HepG2 (cell line): Measurements from ENCODE around the gene KIFC1. TPM values are rescaled to one million over a fixed set of nuclear protein-coding genes. Genes with fewer than 3 reads are reported as not detected.

Experiments
- ARID4A ChIP-seq: sonication (generic); formaldehyde crosslinking; IDR thresholded peaks from 2 replicates; pipeline ENCODE4 v1.5.0; 2020; ENCODE audit warnings: mild to moderate bottlenecking, missing genetic modification reagents, borderline replicate concordance
- CAMTA2 ChIP-seq: sonication (generic); formaldehyde crosslinking; IDR thresholded peaks from 2 replicates; pipeline ENCODE4 v1.4.0; 2020; ENCODE audit warnings: mild to moderate bottlenecking, missing genetic modification reagents, borderline replicate concordance
- HOXA3 ChIP-seq: sonication (generic); formaldehyde crosslinking; IDR thresholded peaks from 2 replicates; pipeline ENCODE4 v1.5.0; 2020; ENCODE audit warnings: missing genetic modification reagents
- MYNN ChIP-seq: sonication (generic); formaldehyde crosslinking; IDR thresholded peaks from 2 replicates; pipeline ENCODE4 v1.4.0; 2020; ENCODE audit warnings: mild to moderate bottlenecking, low read depth, missing genetic modification reagents
- PCBP1 ChIP-seq: fragments of 200-400 bp; formaldehyde crosslinking; IDR thresholded peaks from 2 replicates; pipeline ENCODE4 v1.6.1; 2017; ENCODE audit warnings: mild to moderate bottlenecking, low read depth, low read length, borderline replicate concordance
- PHF21A ChIP-seq: sonication (generic); formaldehyde crosslinking; IDR thresholded peaks from 2 replicates; pipeline ENCODE4 v1.5.0; 2020; ENCODE audit warnings: mild to moderate bottlenecking, missing genetic modification reagents
- PLRG1 ChIP-seq: fragments of 450-650 bp; conservative IDR thresholded peaks from 2 replicates; pipeline ENCODE4 v1.6.1; 2016
- TBL1XR1 ChIP-seq: fragments of 150-350 bp; IDR thresholded peaks from 2 replicates; pipeline ENCODE4 v1.6.1; 2014; ENCODE audit warnings: borderline replicate concordance, low read length; ENCODE audit not compliant: partially characterized antibody
- WIZ ChIP-seq: sonication (generic); formaldehyde crosslinking; IDR thresholded peaks from 2 replicates; pipeline ENCODE4 v1.5.1; 2020; ENCODE audit warnings: mild to moderate bottlenecking, missing genetic modification reagents
- ZBTB21 ChIP-seq: sonication (generic); formaldehyde crosslinking; IDR thresholded peaks from 2 replicates; pipeline ENCODE4 v1.4.0; 2020; ENCODE audit warnings: missing genetic modification reagents
- ZFP90 ChIP-seq: sonication (generic); formaldehyde crosslinking; IDR thresholded peaks from 2 replicates; pipeline ENCODE4 v1.8.0; 2022; ENCODE audit warnings: missing genetic modification reagents, mild to moderate bottlenecking, inconsistent platforms, borderline replicate concordance
- ZNF205 ChIP-seq: IDR thresholded peaks from 2 replicates; pipeline ENCODE4 v1.6.1; 2018; ENCODE audit warnings: missing biosample characterization, missing genetic modification reagents
- ZNF317 ChIP-seq: sonication (generic); formaldehyde crosslinking; IDR thresholded peaks from 2 replicates; pipeline ENCODE4 v1.5.0; 2020; ENCODE audit warnings: mild to moderate bottlenecking, missing genetic modification reagents
- ZNF441 ChIP-seq: sonication (generic); formaldehyde crosslinking; IDR thresholded peaks from 2 replicates; pipeline ENCODE4 v1.7.0; 2021; ENCODE audit warnings: missing genetic modification reagents, borderline replicate concordance
- ZNF644 ChIP-seq: IDR thresholded peaks from 2 replicates; pipeline ENCODE4 v1.6.1; 2016; ENCODE audit warnings: low read depth
- ZNF660 ChIP-seq: sonication (generic); formaldehyde crosslinking; IDR thresholded peaks from 2 replicates; pipeline ENCODE4 v1.5.1; 2020; ENCODE audit warnings: mild to moderate bottlenecking, low read depth, missing genetic modification reagents, borderline replicate concordance
- ZNF672 ChIP-seq: sonication (generic); formaldehyde crosslinking; IDR thresholded peaks from 2 replicates; pipeline ENCODE4 v1.8.1; 2022; ENCODE audit warnings: missing genetic modification reagents
- ZNF724P ChIP-seq: sonication (generic); formaldehyde crosslinking; IDR thresholded peaks from 2 replicates; pipeline ENCODE4 v1.8.0; 2022; ENCODE audit warnings: missing genetic modification reagents, borderline replicate concordance
- ZNF883 ChIP-seq: sonication (generic); formaldehyde crosslinking; IDR thresholded peaks from 2 replicates; pipeline ENCODE4 v1.5.1; 2020; ENCODE audit warnings: mild to moderate bottlenecking, missing genetic modification reagents; ENCODE audit errors: not compliant biosample characterization
- polyA plus RNA-seq, 8 experiments: library from polyadenylated mRNA; depleted of rRNA in 3 of 8; stranded (reverse) in 7 of 8; unstranded in 1 of 8; fragments of >200 nt; fragmentation: Illumina TruSeq in 4 of 8; extraction: Trizol in 4 of 8; gene quantifications; 2 replicates each; pipeline versions ENCODE4 v1.2.1 to v1.2.3, GENCODE V29; 2011 to 2016; ENCODE audit warnings: low read depth in 4 of 8, missing spikeins in 1 of 8, mixed read lengths in 1 of 8; ENCODE audit not compliant: insufficient read depth in 1 of 8
- total RNA-seq, 5 experiments: library from RNA; depleted of rRNA; stranded (reverse); fragments of >200 nt; fragmentation: Illumina TruSeq; extraction: Trizol; gene quantifications; 2 replicates each; pipeline ENCODE4 v1.2.3, GENCODE V29; 2016; ENCODE audit warnings: low read depth in 1 of 5
- TF ChIP-seq, protein P1 (sequence below): IDR thresholded peaks from 2 replicates; pipeline ENCODE4 v1.6.1; 2016; ENCODE audit warnings: missing compliant biosample characterization, missing genetic modification reagents, borderline replicate concordance
- TF ChIP-seq, protein P2 (sequence below): sonication (generic); formaldehyde crosslinking; IDR thresholded peaks from 2 replicates; pipeline ENCODE4 v1.8.0; 2022; ENCODE audit warnings: missing genetic modification reagents, mild to moderate bottlenecking, moderate library complexity, borderline replicate concordance

The KIFC1 gene
- total and polyA plus RNA-seq, 2 of the 13 experiments (the other 11 are each of a cell fraction or from before 2014, with no cell fraction given), result 25.0 to 45.5 TPM

DNA sequence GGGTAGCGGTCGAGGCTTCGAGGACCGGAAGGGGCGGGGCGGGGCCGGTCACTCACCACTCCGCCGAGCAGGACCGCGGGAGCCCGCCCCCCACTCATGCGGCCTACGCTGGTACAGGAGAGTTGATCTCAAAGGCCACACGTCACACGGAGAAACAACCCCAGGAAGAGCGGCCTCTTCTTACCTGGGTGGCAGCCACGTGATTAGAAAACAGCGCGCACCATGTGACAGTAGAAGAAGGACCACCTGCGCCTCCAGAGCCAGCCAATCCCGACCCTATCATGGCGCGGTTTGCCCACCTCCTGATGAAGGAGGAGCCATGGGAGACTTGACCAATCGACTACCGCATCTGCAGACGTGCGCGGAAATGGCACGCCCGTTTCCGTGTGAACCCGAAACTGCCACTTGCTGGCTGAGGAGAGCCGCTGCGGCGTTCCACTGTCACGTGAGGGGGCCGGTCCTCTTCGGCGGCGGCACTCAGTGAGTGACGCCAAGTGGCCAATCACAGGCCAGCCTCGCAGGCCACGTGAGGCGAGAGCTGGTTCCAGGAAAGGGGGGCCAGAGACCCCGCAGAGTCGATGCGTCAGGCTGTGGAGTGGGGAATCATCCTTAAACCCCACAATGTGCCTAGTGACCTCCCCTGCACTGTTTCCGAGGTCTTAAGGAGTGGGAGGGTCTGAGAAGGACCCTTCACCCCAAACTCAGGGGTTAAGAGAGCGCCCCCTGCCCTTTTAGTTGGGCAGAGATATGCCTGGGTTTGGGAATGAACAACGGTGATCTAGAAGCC, 26.5 kb downstream of the KIFC1 start, which contains the start of gene CUTA (continued):
- TF ChIP-seq ARID4A (peak; percentile 97; the same call in 1 of the 2 replicates), ZFP90 (peak; percentile 78; the same call in 1 of the 2 replicates), ZNF644 (CRISPR knock-in tag) (peak; percentile 6; the same call in 1 of the 2 replicates), ZNF724P (CRISPR knock-in tag) (peak; percentile 70; the same call in 1 of the 2 replicates), CAMTA2 (0 out of 2 replicates have a peak, but pooled peaks have one; percentile 2), ZNF441 (peak; percentile 67; the same call in 1 of the 2 replicates), ZNF660 (CRISPR knock-in tag) (peak; percentile 24; the same call in 1 of the 2 replicates), ZNF672 (no peak), HOXA3 (CRISPR knock-in tag) (peak; percentile 95), ZNF317 (peak; percentile 72; the same call in 1 of the 2 replicates), ZNF205 (CRISPR knock-in tag) (peak; percentile 10), MYNN (CRISPR knock-in tag) (no peak), TBL1XR1 (no peak), WIZ (CRISPR knock-in tag) (no peak), ZNF883 (CRISPR knock-in tag) (peak; percentile 96), ZBTB21 (CRISPR knock-in tag) (peak; percentile 61; the same call in 1 of the 2 replicates), PCBP1 (peak; percentile 70; the same call in 1 of the 2 replicates), PLRG1 (no peak), PHF21A (CRISPR knock-in tag) (peak; percentile 93)
- TF ChIP-seq, protein P1, sequence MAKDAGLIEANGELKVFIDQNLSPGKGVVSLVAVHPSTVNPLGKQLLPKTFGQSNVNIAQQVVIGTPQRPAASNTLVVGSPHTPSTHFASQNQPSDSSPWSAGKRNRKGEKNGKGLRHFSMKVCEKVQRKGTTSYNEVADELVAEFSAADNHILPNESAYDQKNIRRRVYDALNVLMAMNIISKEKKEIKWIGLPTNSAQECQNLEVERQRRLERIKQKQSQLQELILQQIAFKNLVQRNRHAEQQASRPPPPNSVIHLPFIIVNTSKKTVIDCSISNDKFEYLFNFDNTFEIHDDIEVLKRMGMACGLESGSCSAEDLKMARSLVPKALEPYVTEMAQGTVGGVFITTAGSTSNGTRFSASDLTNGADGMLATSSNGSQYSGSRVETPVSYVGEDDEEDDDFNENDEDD (CRISPR knock-in tag), result peak; percentile 93; the same call in 1 of the 2 replicates
- TF ChIP-seq, protein P2, sequence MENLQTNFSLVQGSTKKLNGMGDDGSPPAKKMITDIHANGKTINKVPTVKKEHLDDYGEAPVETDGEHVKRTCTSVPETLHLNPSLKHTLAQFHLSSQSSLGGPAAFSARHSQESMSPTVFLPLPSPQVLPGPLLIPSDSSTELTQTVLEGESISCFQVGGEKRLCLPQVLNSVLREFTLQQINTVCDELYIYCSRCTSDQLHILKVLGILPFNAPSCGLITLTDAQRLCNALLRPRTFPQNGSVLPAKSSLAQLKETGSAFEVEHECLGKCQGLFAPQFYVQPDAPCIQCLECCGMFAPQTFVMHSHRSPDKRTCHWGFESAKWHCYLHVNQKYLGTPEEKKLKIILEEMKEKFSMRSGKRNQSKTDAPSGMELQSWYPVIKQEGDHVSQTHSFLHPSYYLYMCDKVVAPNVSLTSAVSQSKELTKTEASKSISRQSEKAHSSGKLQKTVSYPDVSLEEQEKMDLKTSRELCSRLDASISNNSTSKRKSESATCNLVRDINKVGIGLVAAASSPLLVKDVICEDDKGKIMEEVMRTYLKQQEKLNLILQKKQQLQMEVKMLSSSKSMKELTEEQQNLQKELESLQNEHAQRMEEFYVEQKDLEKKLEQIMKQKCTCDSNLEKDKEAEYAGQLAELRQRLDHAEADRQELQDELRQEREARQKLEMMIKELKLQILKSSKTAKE (CRISPR knock-in tag), result peak; percentile 77
